Hepatocyte (in vitro differentiated cells): Measurements from ENCODE around the gene SYT7.

Source experiments
- CTCF ChIP-seq: fragments of 200-600 bp; sonication (generic); IDR thresholded peaks from 2 replicates; pipeline ENCODE4 v1.5.1; 2016; ENCODE audit warnings: antibody characterized with exemption, mild to moderate bottlenecking; ENCODE audit not compliant: poor library complexity
- EZH2 ChIP-seq: fragments of 200-600 bp; sonication (generic); IDR thresholded peaks from 2 replicates; pipeline ENCODE4 v1.6.1; 2016; ENCODE audit warnings: antibody characterized with exemption, mild to moderate bottlenecking, borderline replicate concordance
- EZH2phosphoT487 ChIP-seq: fragments of 200-600 bp; sonication (generic); IDR thresholded peaks from one replicate; pipeline ENCODE4 v1.6.1; 2018; ENCODE audit warnings: antibody characterized with exemption, mild to moderate bottlenecking, low read depth, moderate library complexity; ENCODE audit not compliant: unreplicated experiment, severe bottlenecking

GRCh38 chr11:61489833-61490721, 90.8 kb downstream of the SYT7 start:
- no peak for TF ChIP-seq EZH2
- TF ChIP-seq CTCF = no peak
- TF ChIP-seq EZH2phosphoT487 = no peak
